AG09319 (cell line): Measurements from ENCODE around the gene GYS1.
"Not testable (repeated sequence)": the region's sequence is repeated elsewhere in the genome, so short reads cannot be mapped to it uniquely, and the experiment has no call there.

Experiments used
- DNase-seq: peaks from one replicate; pipeline ENCODE4 v3.0.0-alpha.2; 2010; ENCODE audit warnings: low read depth; ENCODE audit errors: extremely low read depth
- CTCF ChIP-seq: IDR thresholded peaks from 2 replicates; pipeline ENCODE4 v1.5.1; 2011; ENCODE audit warnings: low read depth, mild to moderate bottlenecking, inconsistent platforms, low read length, moderate library complexity

Gene GYS1

GRCh38 chr19:48926909-48927308 lies 66.2 kb downstream of the GYS1 start:
- peak; percentile 81 for DNase-seq
- TF ChIP-seq CTCF: no peak

- DNase-seq: not testable (repeated sequence)
These were observed 67.2 kb downstream of the GYS1 start for GRCh38 chr19:48925890-48926289.

- no peak for TF ChIP-seq CTCF
- DNase-seq: peak; percentile 29
These were observed 67.8 kb downstream of the GYS1 start for GRCh38 chr19:48925240-48925843.

GRCh38 chr19:48922548-48923490 lies 70.3 kb downstream of the GYS1 start:
- TF ChIP-seq CTCF: no peak

GRCh38 chr19:48921721-48922500 lies 71.2 kb downstream of the GYS1 start:
- TF ChIP-seq CTCF: no peak
- DNase-seq: no peak

More at GRCh38 chr19:48922548-48923490, 70.3 kb downstream of the GYS1 start:
- no peak for DNase-seq

- no peak for DNase-seq
- no peak for TF ChIP-seq CTCF
These were observed 72.2 kb downstream of the GYS1 start for GRCh38 chr19:48920949-48921348.

- not testable (repeated sequence) for DNase-seq
These were observed 73.8 kb downstream of the GYS1 start for GRCh38 chr19:48919271-48919670.

GRCh38 chr19:48918801-48919247 lies 74.3 kb downstream of the GYS1 start:
- DNase-seq: no peak
- no peak for TF ChIP-seq CTCF
